Activated T-cell treated with anti-CD3 and anti-CD28 coated beads for 4 hours (primary cell): ENCODE results near the gene PTPRN2.
"Not testable (repeated sequence)": the region's sequence is repeated elsewhere in the genome, so short reads cannot be mapped to it uniquely, and the experiment has no call there.

Source experiments
- DNase-seq: peaks from one replicate; pipeline ENCODE4 v3.0.0-alpha.2; 2020

PTPRN2 gene

DNA sequence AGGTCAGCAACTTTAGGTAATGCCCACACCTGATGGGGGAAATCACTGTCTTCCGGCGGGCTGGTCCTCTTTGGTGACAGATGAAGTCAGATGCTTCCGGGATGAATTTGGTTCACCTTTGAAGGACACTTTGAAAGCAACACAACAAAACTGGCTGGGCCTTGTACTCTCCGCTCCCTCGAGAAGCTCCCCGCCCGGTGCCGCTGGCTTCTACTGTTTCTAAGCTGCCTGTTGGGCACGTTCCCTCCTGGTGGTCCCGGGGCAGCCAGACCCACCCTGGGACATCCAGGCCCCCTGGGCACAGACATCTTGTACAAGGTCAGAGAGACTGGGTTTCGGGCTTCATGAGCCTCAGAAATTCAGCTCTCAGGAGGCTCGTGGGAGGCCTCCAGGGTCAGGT is 798.5 kb downstream of the PTPRN2 start:
- no peak for DNase-seq

- DNase-seq, result no peak
Measured at GRCh38 chr7:157788573-157788972, 799.0 kb downstream of the PTPRN2 start.

DNA sequence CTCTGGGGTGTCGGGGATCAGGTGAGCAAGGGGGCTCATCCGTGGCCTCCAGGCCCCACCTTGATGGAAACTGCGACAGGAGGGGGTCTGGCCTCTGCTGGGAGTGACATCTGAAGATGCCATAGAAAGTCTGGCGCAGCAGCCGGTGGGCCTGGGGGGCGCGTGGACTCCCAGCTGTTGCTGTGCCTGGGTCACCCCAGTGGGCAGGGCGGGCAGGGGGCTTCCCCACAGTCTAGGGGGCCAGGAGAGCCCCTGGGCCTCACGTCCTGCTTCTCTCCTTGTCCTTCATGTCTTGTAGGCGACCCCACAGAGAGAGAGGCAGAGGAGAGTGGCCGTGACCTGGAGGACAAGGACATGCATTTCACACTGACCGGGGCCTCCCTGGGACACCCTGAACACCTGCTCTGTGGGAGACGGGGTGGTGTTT is 800.3 kb downstream of the PTPRN2 start:
- DNase-seq, result no peak

- DNase-seq, result no peak
Measured at GRCh38 chr7:157786375-157787274, 801.0 kb downstream of the PTPRN2 start.

DNA sequence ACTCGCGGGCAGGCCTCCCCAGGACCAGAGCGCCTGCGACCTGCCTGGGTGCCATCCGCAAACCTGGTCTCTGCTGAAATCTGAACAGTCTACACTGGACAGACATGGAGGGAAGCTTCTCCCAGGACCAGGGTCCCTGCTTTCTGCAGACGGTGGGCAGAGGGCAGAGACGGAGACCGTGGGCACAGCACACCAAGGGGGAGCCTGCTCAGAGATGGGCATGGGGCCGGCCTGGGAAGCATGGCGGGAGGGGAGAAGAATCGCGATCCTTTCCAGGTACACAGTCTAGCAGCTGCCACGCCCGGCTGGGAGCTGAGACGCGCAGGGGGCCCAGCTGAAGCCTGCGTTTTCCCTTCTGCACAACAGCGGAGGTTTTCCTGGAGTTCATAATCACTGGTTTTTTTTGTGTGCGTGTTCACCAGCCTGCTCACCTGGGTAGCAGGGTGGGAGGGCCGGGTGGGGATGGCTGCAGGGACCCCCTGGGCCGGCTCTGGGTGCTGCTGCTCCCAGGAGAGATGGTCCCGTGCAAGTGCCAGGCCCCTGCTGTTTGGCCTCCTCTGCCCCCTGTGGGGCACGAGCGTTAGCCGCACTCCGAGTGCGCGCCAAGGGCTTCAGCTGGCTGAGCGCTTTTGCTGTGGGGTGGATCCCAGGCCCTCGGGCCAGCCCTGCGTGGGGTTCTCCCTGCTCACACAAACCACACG is 802.0 kb downstream of the PTPRN2 start:
- DNase-seq, result no peak

- no peak for DNase-seq
Measured at GRCh38 chr7:157784979-157785441, 802.6 kb downstream of the PTPRN2 start.

- no peak for DNase-seq
Measured at GRCh38 chr7:157784041-157784835, 803.4 kb downstream of the PTPRN2 start.

DNA sequence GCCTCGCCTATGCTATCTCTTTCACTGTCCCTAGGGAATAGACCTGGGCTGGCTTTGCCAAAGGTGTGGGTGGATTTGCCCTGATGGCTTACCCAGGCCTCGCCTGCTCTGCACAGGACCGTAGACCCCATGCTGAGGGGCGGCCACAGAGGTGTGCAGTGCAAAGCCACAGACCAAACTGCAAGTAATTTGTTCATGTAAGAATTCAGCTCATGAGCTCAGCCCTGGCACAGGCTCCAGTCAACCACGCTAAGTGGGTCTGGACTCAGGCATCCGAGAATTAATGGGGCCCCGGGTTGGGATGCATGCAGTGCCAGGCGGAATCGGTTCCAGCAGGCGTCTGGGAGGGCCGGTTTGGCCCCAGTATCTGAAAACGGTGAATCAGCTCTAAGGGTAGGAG is 805.6 kb downstream of the PTPRN2 start:
- no peak for DNase-seq

- DNase-seq, result no peak
Measured at GRCh38 chr7:157780721-157781120, 806.9 kb downstream of the PTPRN2 start.

GRCh38 chr7:157780312-157780711 is 807.3 kb downstream of the PTPRN2 start:
- no peak for DNase-seq

- DNase-seq, result no peak
Measured at GRCh38 chr7:157779206-157779605, 808.4 kb downstream of the PTPRN2 start.

- not testable (repeated sequence) for DNase-seq
Measured at GRCh38 chr7:157777194-157777762, 810.3 kb downstream of the PTPRN2 start.

DNA sequence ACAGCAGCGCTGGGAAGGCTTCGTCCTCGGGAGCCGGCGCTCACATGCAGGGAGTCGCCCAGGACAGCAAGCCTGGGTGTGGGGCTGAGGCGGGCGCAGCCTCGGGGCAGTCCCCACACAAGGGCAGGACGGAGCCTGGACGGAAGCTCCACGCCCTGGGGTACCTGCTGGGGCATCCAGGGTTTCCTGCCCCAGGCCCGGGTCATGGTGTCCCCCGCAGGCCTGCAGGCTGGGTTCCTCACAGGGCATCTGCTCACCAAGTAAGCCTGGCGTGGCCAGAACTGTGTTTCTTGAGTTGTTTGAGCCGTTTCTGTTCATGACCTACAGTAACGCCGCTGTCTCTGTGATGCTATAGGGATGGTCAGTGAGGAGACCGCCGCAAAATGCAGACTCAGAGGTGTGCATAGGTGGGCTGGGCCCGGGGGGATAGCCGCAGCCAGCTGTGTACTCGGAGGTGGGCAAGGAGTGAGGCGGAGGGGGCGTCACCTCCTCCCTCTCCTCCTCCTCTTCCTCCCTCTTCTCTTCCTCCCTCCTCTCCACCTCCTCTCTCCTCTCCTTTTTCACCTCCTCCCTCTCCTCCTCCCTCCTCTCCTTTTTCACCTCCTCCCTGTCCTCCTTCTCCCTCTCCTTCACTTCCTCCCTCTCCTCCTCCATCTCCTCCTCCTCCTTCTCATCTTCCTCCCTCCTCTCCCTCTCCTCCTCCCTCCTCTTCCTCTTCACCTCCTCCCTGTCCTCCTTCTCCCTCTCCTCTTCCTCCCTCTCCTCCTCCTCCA is 811.9 kb downstream of the PTPRN2 start:
- DNase-seq, result no peak

DNA sequence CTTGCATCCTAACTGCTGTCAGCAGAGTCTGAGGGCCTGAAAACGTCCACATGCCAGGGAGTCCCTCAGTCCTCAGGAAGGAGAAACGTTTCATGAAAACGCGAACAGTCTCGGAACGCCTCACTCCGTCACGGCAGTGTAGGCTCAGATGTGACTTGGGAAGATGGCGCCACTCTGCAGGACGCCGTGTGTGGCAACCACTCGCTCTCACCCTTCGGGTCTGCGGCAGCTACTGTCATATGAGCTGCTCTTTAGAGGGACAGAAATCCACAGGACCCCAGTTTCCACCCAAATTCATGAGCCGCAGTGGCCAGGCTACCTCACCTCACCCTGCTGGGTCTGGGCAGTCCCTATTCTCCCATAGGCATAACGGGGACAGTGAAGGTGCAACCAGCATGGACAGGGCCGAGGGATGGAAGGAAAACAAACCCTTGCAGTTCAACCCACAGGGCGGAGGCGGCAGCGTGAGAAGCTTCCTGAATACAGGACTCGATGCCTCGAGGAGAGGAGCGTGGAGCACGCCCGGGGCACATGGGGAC is 812.5 kb downstream of the PTPRN2 start:
- DNase-seq, result no peak

DNA sequence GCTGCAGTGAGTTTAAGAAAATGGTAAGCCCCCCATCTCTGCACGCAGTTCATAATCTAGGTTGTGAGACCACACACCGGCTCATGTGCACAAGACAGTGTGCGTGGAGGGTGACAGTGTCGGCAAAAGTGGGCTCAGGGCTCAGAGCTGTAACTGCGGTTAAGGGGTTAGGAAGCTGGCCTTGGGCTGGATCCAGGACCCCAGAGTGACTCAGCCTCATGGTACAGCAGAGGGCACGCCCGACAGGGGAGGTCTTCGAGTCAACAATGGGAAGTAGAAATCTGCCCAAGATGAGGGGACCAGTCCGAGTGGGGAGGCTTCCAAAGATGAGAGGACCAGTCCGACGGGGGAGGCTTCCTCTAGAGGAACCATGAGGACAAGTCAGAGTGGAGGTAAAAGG is 813.1 kb downstream of the PTPRN2 start:
- DNase-seq, result no peak

GRCh38 chr7:157773361-157773760 is 814.3 kb downstream of the PTPRN2 start:
- no peak for DNase-seq

- DNase-seq, result no peak
Measured at GRCh38 chr7:157772486-157773130, 815.0 kb downstream of the PTPRN2 start.

- DNase-seq, result no peak
Measured at GRCh38 chr7:157771689-157772088, 815.9 kb downstream of the PTPRN2 start.

DNA sequence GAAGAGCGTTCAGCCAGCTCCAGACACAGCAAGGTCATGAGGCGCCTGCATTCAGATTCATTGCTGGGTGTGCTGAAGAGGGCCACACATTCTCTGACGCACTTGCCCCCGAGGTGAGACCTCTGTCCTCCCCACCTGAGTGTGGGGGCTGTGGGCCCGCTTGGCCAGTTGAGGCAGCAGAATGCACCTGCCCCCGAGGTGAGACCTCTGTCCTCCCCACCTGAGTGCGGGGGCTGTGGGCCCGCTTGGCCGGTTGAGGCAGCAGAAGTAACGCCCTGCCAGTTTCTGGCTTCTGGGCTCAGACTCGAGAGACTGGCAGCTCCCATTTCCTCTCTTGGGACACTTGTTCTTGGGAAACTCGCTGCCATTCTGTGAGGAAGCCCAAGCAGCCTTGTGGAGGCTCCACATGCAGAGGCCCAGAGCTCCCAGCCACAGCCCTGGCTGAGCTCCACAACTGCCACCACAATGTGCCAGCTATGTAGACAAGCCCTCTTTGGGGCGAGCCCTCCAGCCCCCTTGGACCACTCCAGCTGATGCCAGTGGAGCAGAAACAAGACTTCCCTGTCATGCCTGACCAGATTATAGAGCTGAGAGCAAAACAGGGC is 816.8 kb downstream of the PTPRN2 start:
- DNase-seq, result no peak

DNA sequence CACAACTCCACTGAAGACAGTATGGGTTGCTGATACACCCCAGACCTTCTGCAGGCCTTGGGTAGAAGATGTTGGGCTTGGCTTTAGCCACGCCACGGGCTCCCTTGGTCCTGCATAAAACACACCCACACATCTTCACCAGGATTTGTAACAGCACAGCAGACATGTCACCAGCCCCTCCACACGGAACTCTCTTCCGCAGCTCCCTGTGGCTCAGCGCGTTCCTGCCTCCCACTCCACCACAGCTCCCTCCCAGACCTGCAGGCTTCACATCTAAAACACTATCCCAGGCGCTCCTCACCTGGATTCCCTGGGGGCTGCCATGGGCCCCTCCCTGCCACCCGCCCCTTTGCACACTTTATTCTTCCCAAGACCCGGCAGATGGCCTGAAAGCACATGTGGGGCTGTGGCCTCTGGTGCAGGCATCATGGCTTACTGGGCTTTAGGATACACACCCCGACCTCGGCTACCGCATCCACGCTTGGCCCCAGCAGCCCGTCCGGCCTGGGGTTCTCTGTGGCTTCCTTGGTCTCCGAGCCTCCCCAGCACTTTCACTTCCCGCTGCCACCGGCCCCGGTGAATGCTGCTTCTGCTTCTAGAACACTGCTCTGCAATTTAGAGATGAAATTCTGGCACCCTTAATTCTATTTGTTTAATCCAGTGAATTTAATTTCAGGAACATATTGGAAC is 818.0 kb downstream of the PTPRN2 start:
- DNase-seq, result no peak
